Measurements from ENCODE around the gene PRICKLE2.

PRICKLE2 gene

GRCh38 chr3:64108784-64109317 lies 116.4 kb downstream of the PRICKLE2 start:
- ChIA-PET POLR2A (no interaction called here), CTCF (no interaction called here)
- Histone ChIP-seq H3K9me3 (ENCODE audit: control extremely low read depth in 1 of 5, control insufficient read depth in 4 of 5, insufficient read depth in 2 of 5, low read depth in 1 of 5, low read length in 4 of 5) (peaks cover 0 to 2% (median 0%) of the 10 kb centered on the region in 5 experiments), H3K4me3 (ENCODE audit: control insufficient read depth in 1 of 7, extremely low read depth in 1 of 7, insufficient read depth in 4 of 7, low read depth in 2 of 7, low read length in 6 of 7) (no peak overlapping the region), H3K4me1 (ENCODE audit: control extremely low read depth in 1 of 4, control insufficient read depth in 4 of 4, insufficient read depth in 4 of 4, low read length in 3 of 4) (no peaks in the 10 kb centered on the region), H3K27me3 (replicated peaks in 2 of 5; ENCODE audit: control insufficient read depth in 4 of 5, insufficient read depth in 5 of 5, low read length in 4 of 5) (no peaks in the 10 kb centered on the region), H3K36me3 (ENCODE audit: control insufficient read depth in 4 of 4, insufficient read depth in 4 of 4, low read length in 3 of 4) (no peaks in the 10 kb centered on the region), H3K27ac (ENCODE audit: insufficient read depth in 1 of 2, low read depth in 1 of 2, low read length in 2 of 2, poor library complexity in 1 of 2, severe bottlenecking in 2 of 2) (no peak overlapping the region)
- 100% methylated on average over 3 of the region's 7 CpGs for WGBS (ENCODE audit: insufficient coverage)
- DNase-seq = no peak

- CTCF ChIA-PET = no interaction called here
- Histone ChIP-seq H3K4me1 (ENCODE audit: control extremely low read depth in 1 of 4, control insufficient read depth in 4 of 4, insufficient read depth in 4 of 4, low read length in 3 of 4) (no peaks in the 10 kb centered on the region), H3K27ac (ENCODE audit: insufficient read depth in 1 of 2, low read depth in 1 of 2, low read length in 2 of 2, poor library complexity in 1 of 2, severe bottlenecking in 2 of 2) (no peak overlapping the region)
Measured at GRCh38 chr3:64108231-64108630, 117.0 kb downstream of the PRICKLE2 start.

GRCh38 chr3:64107190-64107589 lies 118.1 kb downstream of the PRICKLE2 start:
- Histone ChIP-seq H3K36me3 (ENCODE audit: control insufficient read depth in 4 of 4, insufficient read depth in 4 of 4, low read length in 3 of 4) (no peaks in the 10 kb centered on the region), H3K4me3 (ENCODE audit: control insufficient read depth in 1 of 7, extremely low read depth in 1 of 7, insufficient read depth in 4 of 7, low read depth in 2 of 7, low read length in 6 of 7) (no peak overlapping the region), H3K4me1 (ENCODE audit: control extremely low read depth in 1 of 4, control insufficient read depth in 4 of 4, insufficient read depth in 4 of 4, low read length in 3 of 4) (no peaks in the 10 kb centered on the region), H3K27me3 (replicated peaks in 2 of 5; ENCODE audit: control insufficient read depth in 4 of 5, insufficient read depth in 5 of 5, low read length in 4 of 5) (no peaks in the 10 kb centered on the region), H3K27ac (ENCODE audit: insufficient read depth in 1 of 2, low read depth in 1 of 2, low read length in 2 of 2, poor library complexity in 1 of 2, severe bottlenecking in 2 of 2) (no peak overlapping the region), H3K9me3 (ENCODE audit: control extremely low read depth in 1 of 5, control insufficient read depth in 4 of 5, insufficient read depth in 2 of 5, low read depth in 1 of 5, low read length in 4 of 5) (no peaks in the 10 kb centered on the region)
- no peak for DNase-seq
- ChIA-PET POLR2A (no interaction called here), CTCF (no interaction called here)
- WGBS (ENCODE audit: insufficient coverage) = 100% methylated on average over 2 of the region's 5 CpGs

More at GRCh38 chr3:64108231-64108630, 117.0 kb downstream of the PRICKLE2 start:
- POLR2A ChIA-PET = no interaction called here
- H3K27me3 ChIP-seq (replicated peaks in 2 of 5; ENCODE audit: control insufficient read depth in 4 of 5, insufficient read depth in 5 of 5, low read length in 4 of 5) = no peaks in the 10 kb centered on the region
- no peaks in the 10 kb centered on the region for H3K9me3 ChIP-seq (ENCODE audit: control extremely low read depth in 1 of 5, control insufficient read depth in 4 of 5, insufficient read depth in 2 of 5, low read depth in 1 of 5, low read length in 4 of 5)
- H3K36me3 ChIP-seq (ENCODE audit: control insufficient read depth in 4 of 4, insufficient read depth in 4 of 4, low read length in 3 of 4) = no peaks in the 10 kb centered on the region
- no peak for DNase-seq
- WGBS (ENCODE audit: insufficient coverage) = 98% methylated on average over 8 of the region's 9 CpGs
- no peak overlapping the region for H3K4me3 ChIP-seq (ENCODE audit: control insufficient read depth in 1 of 7, extremely low read depth in 1 of 7, insufficient read depth in 4 of 7, low read depth in 2 of 7, low read length in 6 of 7)

- Histone ChIP-seq H3K4me1 (ENCODE audit: control extremely low read depth in 1 of 4, control insufficient read depth in 4 of 4, insufficient read depth in 4 of 4, low read length in 3 of 4) (no peaks in the 10 kb centered on the region), H3K36me3 (ENCODE audit: control insufficient read depth in 4 of 4, insufficient read depth in 4 of 4, low read length in 3 of 4) (no peaks in the 10 kb centered on the region), H3K27ac (ENCODE audit: insufficient read depth in 1 of 2, low read depth in 1 of 2, low read length in 2 of 2, poor library complexity in 1 of 2, severe bottlenecking in 2 of 2) (no peak overlapping the region), H3K4me3 (ENCODE audit: control insufficient read depth in 1 of 7, extremely low read depth in 1 of 7, insufficient read depth in 4 of 7, low read depth in 2 of 7, low read length in 6 of 7) (no peak overlapping the region), H3K27me3 (replicated peaks in 2 of 5; ENCODE audit: control insufficient read depth in 4 of 5, insufficient read depth in 5 of 5, low read length in 4 of 5) (no peaks in the 10 kb centered on the region), H3K9me3 (ENCODE audit: control extremely low read depth in 1 of 5, control insufficient read depth in 4 of 5, insufficient read depth in 2 of 5, low read depth in 1 of 5, low read length in 4 of 5) (no peaks in the 10 kb centered on the region)
- ChIA-PET POLR2A (no interaction called here), CTCF (no interaction called here)
- DNase-seq = no peak
Measured at GRCh38 chr3:64105816-64106215, 119.5 kb downstream of the PRICKLE2 start.

- Histone ChIP-seq H3K27ac (ENCODE audit: insufficient read depth in 1 of 2, low read depth in 1 of 2, low read length in 2 of 2, poor library complexity in 1 of 2, severe bottlenecking in 2 of 2) (no peak overlapping the region), H3K9me3 (ENCODE audit: control extremely low read depth in 1 of 5, control insufficient read depth in 4 of 5, insufficient read depth in 2 of 5, low read depth in 1 of 5, low read length in 4 of 5) (no peaks in the 10 kb centered on the region), H3K36me3 (ENCODE audit: control insufficient read depth in 4 of 4, insufficient read depth in 4 of 4, low read length in 3 of 4) (no peaks in the 10 kb centered on the region), H3K4me3 (ENCODE audit: control insufficient read depth in 1 of 7, extremely low read depth in 1 of 7, insufficient read depth in 4 of 7, low read depth in 2 of 7, low read length in 6 of 7) (no peak overlapping the region), H3K4me1 (ENCODE audit: control extremely low read depth in 1 of 4, control insufficient read depth in 4 of 4, insufficient read depth in 4 of 4, low read length in 3 of 4) (no peaks in the 10 kb centered on the region), H3K27me3 (replicated peaks in 2 of 5; ENCODE audit: control insufficient read depth in 4 of 5, insufficient read depth in 5 of 5, low read length in 4 of 5) (no peaks in the 10 kb centered on the region)
- ChIA-PET POLR2A (no interaction called here), CTCF (no interaction called here)
- DNase-seq = no peak
- 100% methylated on average over 3 of the region's 3 CpGs for WGBS (ENCODE audit: insufficient coverage)
Measured at GRCh38 chr3:64104691-64105111, 120.6 kb downstream of the PRICKLE2 start.

- Histone ChIP-seq H3K27ac (ENCODE audit: insufficient read depth in 1 of 2, low read depth in 1 of 2, low read length in 2 of 2, poor library complexity in 1 of 2, severe bottlenecking in 2 of 2) (no peak overlapping the region), H3K4me3 (ENCODE audit: control insufficient read depth in 1 of 7, extremely low read depth in 1 of 7, insufficient read depth in 4 of 7, low read depth in 2 of 7, low read length in 6 of 7) (no peak overlapping the region), H3K36me3 (ENCODE audit: control insufficient read depth in 4 of 4, insufficient read depth in 4 of 4, low read length in 3 of 4) (no peaks in the 10 kb centered on the region), H3K4me1 (ENCODE audit: control extremely low read depth in 1 of 4, control insufficient read depth in 4 of 4, insufficient read depth in 4 of 4, low read length in 3 of 4) (no peaks in the 10 kb centered on the region), H3K27me3 (replicated peaks in 2 of 5; ENCODE audit: control insufficient read depth in 4 of 5, insufficient read depth in 5 of 5, low read length in 4 of 5) (no peaks in the 10 kb centered on the region), H3K9me3 (ENCODE audit: control extremely low read depth in 1 of 5, control insufficient read depth in 4 of 5, insufficient read depth in 2 of 5, low read depth in 1 of 5, low read length in 4 of 5) (no peaks in the 10 kb centered on the region)
- no peak for DNase-seq
- POLR2A ChIA-PET = no interaction called here
- WGBS (ENCODE audit: insufficient coverage) = no CpG with 5 or more reads among the region's 3 CpGs
- CTCF ChIA-PET = interaction anchor here (0.6 kb wide), 1 partner anchor 743 kb away, joined by 3 read pairs; no protein-coding TSS in a partner anchor
Measured at GRCh38 chr3:64104006-64104405, 121.3 kb downstream of the PRICKLE2 start.

GRCh38 chr3:64103131-64103530 lies 122.1 kb downstream of the PRICKLE2 start:
- no peak overlapping the region for H3K27ac ChIP-seq (ENCODE audit: insufficient read depth in 1 of 2, low read depth in 1 of 2, low read length in 2 of 2, poor library complexity in 1 of 2, severe bottlenecking in 2 of 2)
- WGBS (ENCODE audit: insufficient coverage) = no CpG with 5 or more reads among the region's 2 CpGs
- H3K4me3 ChIP-seq (ENCODE audit: control insufficient read depth in 1 of 7, extremely low read depth in 1 of 7, insufficient read depth in 4 of 7, low read depth in 2 of 7, low read length in 6 of 7) = no peak overlapping the region
- H3K36me3 ChIP-seq (ENCODE audit: control insufficient read depth in 4 of 4, insufficient read depth in 4 of 4, low read length in 3 of 4) = no peaks in the 10 kb centered on the region
- CTCF ChIA-PET = no interaction called here
- no peak for DNase-seq
- H3K9me3 ChIP-seq (ENCODE audit: control extremely low read depth in 1 of 5, control insufficient read depth in 4 of 5, insufficient read depth in 2 of 5, low read depth in 1 of 5, low read length in 4 of 5) = no peaks in the 10 kb centered on the region
- no peaks in the 10 kb centered on the region for H3K4me1 ChIP-seq (ENCODE audit: control extremely low read depth in 1 of 4, control insufficient read depth in 4 of 4, insufficient read depth in 4 of 4, low read length in 3 of 4)
- POLR2A ChIA-PET = no interaction called here
- no peaks in the 10 kb centered on the region for H3K27me3 ChIP-seq (replicated peaks in 2 of 5; ENCODE audit: control insufficient read depth in 4 of 5, insufficient read depth in 5 of 5, low read length in 4 of 5)

Data from common myeloid progenitor, CD34-positive (primary cell).